Measurements from ENCODE around the gene ST3GAL4.

DNA sequence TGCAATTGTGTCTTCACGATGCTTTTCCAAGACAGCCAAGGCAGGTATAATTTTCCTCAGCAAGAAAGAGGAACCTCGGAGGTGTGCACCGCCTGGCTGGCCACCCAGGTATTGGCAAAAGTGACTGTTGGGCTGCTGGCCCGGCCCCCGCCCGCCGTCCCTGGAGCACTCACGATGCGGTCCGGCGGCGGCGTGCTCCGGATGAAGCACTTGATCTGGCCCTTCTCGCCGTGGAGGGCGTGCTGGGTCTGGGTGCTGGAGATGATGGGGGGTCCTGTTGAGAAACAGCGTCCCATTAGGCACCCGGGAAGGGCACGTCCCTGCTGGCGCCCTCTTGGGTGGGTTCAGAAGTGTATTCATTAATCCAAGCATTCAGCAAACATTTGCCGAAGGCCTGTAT lies 84.8 kb downstream of the ST3GAL4 start:
- TF ChIP-seq, protein P1, sequence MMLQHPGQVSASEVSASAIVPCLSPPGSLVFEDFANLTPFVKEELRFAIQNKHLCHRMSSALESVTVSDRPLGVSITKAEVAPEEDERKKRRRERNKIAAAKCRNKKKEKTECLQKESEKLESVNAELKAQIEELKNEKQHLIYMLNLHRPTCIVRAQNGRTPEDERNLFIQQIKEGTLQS (IDR thresholded peaks at IDR 0.05): no peak
- TF ChIP-seq ELF1 (IDR thresholded peaks at IDR 0.05; ENCODE audit: borderline replicate concordance, low read depth): no peak
- TF ChIP-seq EZH2 (IDR thresholded peaks at IDR 0.05): no peak
- TF ChIP-seq SRF (IDR thresholded peaks at IDR 0.05; ENCODE audit: low read depth): no peak
- TF ChIP-seq, protein P2, sequence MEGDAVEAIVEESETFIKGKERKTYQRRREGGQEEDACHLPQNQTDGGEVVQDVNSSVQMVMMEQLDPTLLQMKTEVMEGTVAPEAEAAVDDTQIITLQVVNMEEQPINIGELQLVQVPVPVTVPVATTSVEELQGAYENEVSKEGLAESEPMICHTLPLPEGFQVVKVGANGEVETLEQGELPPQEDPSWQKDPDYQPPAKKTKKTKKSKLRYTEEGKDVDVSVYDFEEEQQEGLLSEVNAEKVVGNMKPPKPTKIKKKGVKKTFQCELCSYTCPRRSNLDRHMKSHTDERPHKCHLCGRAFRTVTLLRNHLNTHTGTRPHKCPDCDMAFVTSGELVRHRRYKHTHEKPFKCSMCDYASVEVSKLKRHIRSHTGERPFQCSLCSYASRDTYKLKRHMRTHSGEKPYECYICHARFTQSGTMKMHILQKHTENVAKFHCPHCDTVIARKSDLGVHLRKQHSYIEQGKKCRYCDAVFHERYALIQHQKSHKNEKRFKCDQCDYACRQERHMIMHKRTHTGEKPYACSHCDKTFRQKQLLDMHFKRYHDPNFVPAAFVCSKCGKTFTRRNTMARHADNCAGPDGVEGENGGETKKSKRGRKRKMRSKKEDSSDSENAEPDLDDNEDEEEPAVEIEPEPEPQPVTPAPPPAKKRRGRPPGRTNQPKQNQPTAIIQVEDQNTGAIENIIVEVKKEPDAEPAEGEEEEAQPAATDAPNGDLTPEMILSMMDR (IDR thresholded peaks at IDR 0.05 in 2 of 3, conservative IDR thresholded peaks at IDR 0.05 in 1 of 3; ENCODE audit: borderline replicate concordance in 1 of 3, insufficient read depth in 1 of 3, low read depth in 2 of 3, low read length in 2 of 3): no peak
- TF ChIP-seq POLR2A (IDR thresholded peaks at IDR 0.05; ENCODE audit: borderline replicate concordance, extremely low read depth, insufficient read depth, insufficient read length): no peak
- TF ChIP-seq, protein P3, sequence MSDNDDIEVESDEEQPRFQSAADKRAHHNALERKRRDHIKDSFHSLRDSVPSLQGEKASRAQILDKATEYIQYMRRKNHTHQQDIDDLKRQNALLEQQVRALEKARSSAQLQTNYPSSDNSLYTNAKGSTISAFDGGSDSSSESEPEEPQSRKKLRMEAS (IDR thresholded peaks at IDR 0.05): no peak
- TF ChIP-seq JUND (IDR thresholded peaks at IDR 0.05): no peak
- no peak for TF ChIP-seq CEBPB (IDR thresholded peaks at IDR 0.05; ENCODE audit: low read depth)
- no peak for TF ChIP-seq EGR1 (IDR thresholded peaks at IDR 0.05; ENCODE audit: low read depth)
- TF ChIP-seq, protein P4, sequence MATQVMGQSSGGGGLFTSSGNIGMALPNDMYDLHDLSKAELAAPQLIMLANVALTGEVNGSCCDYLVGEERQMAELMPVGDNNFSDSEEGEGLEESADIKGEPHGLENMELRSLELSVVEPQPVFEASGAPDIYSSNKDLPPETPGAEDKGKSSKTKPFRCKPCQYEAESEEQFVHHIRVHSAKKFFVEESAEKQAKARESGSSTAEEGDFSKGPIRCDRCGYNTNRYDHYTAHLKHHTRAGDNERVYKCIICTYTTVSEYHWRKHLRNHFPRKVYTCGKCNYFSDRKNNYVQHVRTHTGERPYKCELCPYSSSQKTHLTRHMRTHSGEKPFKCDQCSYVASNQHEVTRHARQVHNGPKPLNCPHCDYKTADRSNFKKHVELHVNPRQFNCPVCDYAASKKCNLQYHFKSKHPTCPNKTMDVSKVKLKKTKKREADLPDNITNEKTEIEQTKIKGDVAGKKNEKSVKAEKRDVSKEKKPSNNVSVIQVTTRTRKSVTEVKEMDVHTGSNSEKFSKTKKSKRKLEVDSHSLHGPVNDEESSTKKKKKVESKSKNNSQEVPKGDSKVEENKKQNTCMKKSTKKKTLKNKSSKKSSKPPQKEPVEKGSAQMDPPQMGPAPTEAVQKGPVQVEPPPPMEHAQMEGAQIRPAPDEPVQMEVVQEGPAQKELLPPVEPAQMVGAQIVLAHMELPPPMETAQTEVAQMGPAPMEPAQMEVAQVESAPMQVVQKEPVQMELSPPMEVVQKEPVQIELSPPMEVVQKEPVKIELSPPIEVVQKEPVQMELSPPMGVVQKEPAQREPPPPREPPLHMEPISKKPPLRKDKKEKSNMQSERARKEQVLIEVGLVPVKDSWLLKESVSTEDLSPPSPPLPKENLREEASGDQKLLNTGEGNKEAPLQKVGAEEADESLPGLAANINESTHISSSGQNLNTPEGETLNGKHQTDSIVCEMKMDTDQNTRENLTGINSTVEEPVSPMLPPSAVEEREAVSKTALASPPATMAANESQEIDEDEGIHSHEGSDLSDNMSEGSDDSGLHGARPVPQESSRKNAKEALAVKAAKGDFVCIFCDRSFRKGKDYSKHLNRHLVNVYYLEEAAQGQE (IDR thresholded peaks at IDR 0.05; ENCODE audit: low read depth): no peak
- TF ChIP-seq YY1 (IDR thresholded peaks at IDR 0.05; ENCODE audit: extremely low read depth, insufficient replicate concordance, low read depth, low read length): no peak
- TF ChIP-seq POLR2AphosphoS5 (IDR thresholded peaks at IDR 0.05; ENCODE audit: low read depth, low read length): no peak
- no peak for TF ChIP-seq CBX3 (IDR thresholded peaks at IDR 0.05; ENCODE audit: low read depth)

Data from HCT116 (cell line).